Spleen (tissue), 11 donors: ENCODE measurements around the gene PEX5. TPM values are rescaled to one million over a fixed set of nuclear protein-coding genes. Genes with fewer than 3 reads are reported as not detected.

ENCODE experiments used
- DNase-seq: peaks from one replicate; pipeline ENCODE4 v3.0.0-alpha.2; 2020
- H3K27ac ChIP-seq, 8 donors: fragments of 200-600 bp; sonication (generic) in 7 of 8; 1 replicate in 4 of 8; 2 replicates in 4 of 8; pipeline versions ENCODE4 v1.5.0 to v1.8.0; 2016 to 2021; ENCODE audit warnings: inconsistent platforms in 4 of 8, mild to moderate bottlenecking in 4 of 8, moderate library complexity in 1 of 8
- H3K27me3 ChIP-seq, 7 donors: fragments of 200-600 bp; sonication (generic) in 6 of 7; replicated peaks in 1 of 7; 1 replicate in 4 of 7; 2 replicates in 3 of 7; pipeline versions ENCODE4 v1.5.0 to v1.8.0; 2016 to 2021; ENCODE audit warnings: inconsistent platforms in 3 of 7, mild to moderate bottlenecking in 1 of 7
- H3K36me3 ChIP-seq, 6 donors: fragments of 200-600 bp; sonication (generic) in 5 of 6; 1 replicate in 4 of 6; 2 replicates in 2 of 6; pipeline versions ENCODE4 v1.5.0 to v1.8.0; 2016 to 2021; ENCODE audit warnings: inconsistent platforms in 2 of 6
- H3K4me1 ChIP-seq, 6 donors: fragments of 200-600 bp; sonication (generic) in 5 of 6; 1 replicate in 3 of 6; 2 replicates in 3 of 6; pipeline versions ENCODE4 v1.5.0 to v1.8.0; 2016 to 2021; ENCODE audit warnings: inconsistent platforms in 3 of 6
- H3K4me3 ChIP-seq, 8 donors: fragments of 200-600 bp; sonication (generic) in 7 of 8; 1 replicate in 4 of 8; 2 replicates in 4 of 8; pipeline versions ENCODE4 v1.5.0 to v1.8.0; 2016 to 2021; ENCODE audit warnings: inconsistent platforms in 4 of 8, mild to moderate bottlenecking in 4 of 8, moderate library complexity in 2 of 8
- H3K9me3 ChIP-seq, 8 donors: fragments of 200-600 bp; sonication (generic) in 7 of 8; 1 replicate in 4 of 8; 2 replicates in 4 of 8; pipeline versions ENCODE4 v1.5.0 to v1.8.0; 2016 to 2021; ENCODE audit warnings: inconsistent platforms in 4 of 8
- POLR2A ChIP-seq, 3 donors: fragments of 450-650 bp; IDR thresholded peaks; one replicate each; pipeline ENCODE4 v1.5.1; 2017; ENCODE audit warnings: antibody characterized with exemption in 3 of 3, mild to moderate bottlenecking in 1 of 3
- POLR2AphosphoS5 ChIP-seq, 3 donors: sonication (generic); formaldehyde crosslinking; IDR thresholded peaks; one replicate each; pipeline ENCODE4 v1.5.1; 2017; ENCODE audit warnings: antibody characterized with exemption in 3 of 3
- WGBS, 5 donors: extraction: QIAGEN DNeasy Blood & Tissue Kit in 3 of 5; methylation state at CpG; one replicate each; pipeline versions ENCODE4 v1.1.5 to v1.1.7; 2013 to 2018; 5-methylcytosine and 5-hydroxymethylcytosine counted together
- intact Hi-C: fragments of 100-400 bp; cut with DNase I; formaldehyde crosslinking; loops from one replicate; pipeline ENCODE4 v1.15.0; 2023; ENCODE audit warnings: low total_unique reads
- polyA plus RNA-seq, 3 donors: library from polyadenylated mRNA; stranded (reverse); fragments of 200-250 nt; gene quantifications; one replicate each; pipeline ENCODE4 v1.2.1, GENCODE V29; 2013
- total RNA-seq, 7 donors: library from RNA; depleted of rRNA in 3 of 7; stranded (reverse); fragments of >200 nt in 3 of 7; fragmentation: NEBNext Ultra II Directional in 4 of 7; extraction: Animal tissue kit (Norgen Biotek cat#: 25700) in 4 of 7; gene quantifications; one replicate each; pipeline versions ENCODE4 v1.1.0 to v1.2.1, GENCODE V29; 2016 to 2021
- TF ChIP-seq, protein P1 (sequence below), 11 experiments: fragments of 200-600 bp in 7 of 11; fragments of 450-650 bp in 4 of 11; sonication (generic) in 4 of 11; IDR thresholded peaks in 8 of 11; conservative IDR thresholded peaks in 3 of 11; 1 replicate in 7 of 11; 2 replicates in 4 of 11; pipeline versions ENCODE4 v1.4.0 to v1.8.0; 2016 to 2021; ENCODE audit warnings: antibody characterized with exemption in 11 of 11, inconsistent platforms in 4 of 11, mild to moderate bottlenecking in 1 of 11
- donor health status: healthy with polysubstance abuse.
- donor health status: DM: no; HTN: no; CAD: no; lungs with moderate emphysema.
- donor health status: DM: no; HTN: no; CAD: no.
- donor health status: Bipolar disorder and iron deficiency.
- donor health status: healthy.
- donor health status: DM: no; HTN: no; CAD: no.
- donor health status: DM: yes; HTN: yes; CAD: no.

PEX5 gene
- total and polyA plus RNA-seq, 10 donors = 13.4 to 35.8 (median 22.2) TPM

- no peak overlapping the region for H3K4me3 ChIP-seq
- H3K9me3 ChIP-seq = no peaks in the 10 kb centered on the region
- peaks cover 0 to 13% (median 3%) of the 10 kb centered on the region in 6 donors for H3K4me1 ChIP-seq
- intact Hi-C loops = no loop called here
- H3K27ac ChIP-seq = no peak overlapping the region
- 93 to 98% (median 95%) methylated on average over 7 of the region's 7 CpGs for WGBS, 5 donors
- H3K27me3 ChIP-seq = no peaks in the 10 kb centered on the region
- TF ChIP-seq POLR2AphosphoS5 (IDR thresholded peaks at IDR 0.05) (no peak), POLR2A (IDR thresholded peaks at IDR 0.05) (no peak)
- TF ChIP-seq, protein P1, sequence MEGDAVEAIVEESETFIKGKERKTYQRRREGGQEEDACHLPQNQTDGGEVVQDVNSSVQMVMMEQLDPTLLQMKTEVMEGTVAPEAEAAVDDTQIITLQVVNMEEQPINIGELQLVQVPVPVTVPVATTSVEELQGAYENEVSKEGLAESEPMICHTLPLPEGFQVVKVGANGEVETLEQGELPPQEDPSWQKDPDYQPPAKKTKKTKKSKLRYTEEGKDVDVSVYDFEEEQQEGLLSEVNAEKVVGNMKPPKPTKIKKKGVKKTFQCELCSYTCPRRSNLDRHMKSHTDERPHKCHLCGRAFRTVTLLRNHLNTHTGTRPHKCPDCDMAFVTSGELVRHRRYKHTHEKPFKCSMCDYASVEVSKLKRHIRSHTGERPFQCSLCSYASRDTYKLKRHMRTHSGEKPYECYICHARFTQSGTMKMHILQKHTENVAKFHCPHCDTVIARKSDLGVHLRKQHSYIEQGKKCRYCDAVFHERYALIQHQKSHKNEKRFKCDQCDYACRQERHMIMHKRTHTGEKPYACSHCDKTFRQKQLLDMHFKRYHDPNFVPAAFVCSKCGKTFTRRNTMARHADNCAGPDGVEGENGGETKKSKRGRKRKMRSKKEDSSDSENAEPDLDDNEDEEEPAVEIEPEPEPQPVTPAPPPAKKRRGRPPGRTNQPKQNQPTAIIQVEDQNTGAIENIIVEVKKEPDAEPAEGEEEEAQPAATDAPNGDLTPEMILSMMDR (IDR thresholded peaks at IDR 0.05 in 8 of 11, conservative IDR thresholded peaks at IDR 0.05 in 3 of 11) = no peak
- DNase-seq = no peak
- H3K36me3 ChIP-seq = peaks cover 0 to 93% (median 53%) of the 10 kb centered on the region in 6 donors
Observed at GRCh38 chr12:7146906-7147305, 42.6 kb upstream of the PEX5 start.

GRCh38 chr12:7150356-7150755, 39.1 kb upstream of the PEX5 start:
- H3K4me1 ChIP-seq = peaks cover 0 to 9% (median 0%) of the 10 kb centered on the region in 6 donors
- WGBS, 5 donors = 74 to 95% (median 82%) methylated on average over 12 of the region's 12 CpGs
- no peaks in the 10 kb centered on the region for H3K27me3 ChIP-seq
- H3K4me3 ChIP-seq = no peak overlapping the region
- intact Hi-C loops = no loop called here
- H3K36me3 ChIP-seq = peaks cover 0 to 100% (median 75%) of the 10 kb centered on the region in 6 donors
- no peaks in the 10 kb centered on the region for H3K9me3 ChIP-seq
- no peak overlapping the region for H3K27ac ChIP-seq
- DNase-seq = peak; percentile 70
- TF ChIP-seq POLR2A (IDR thresholded peaks at IDR 0.05) (no peak), POLR2AphosphoS5 (IDR thresholded peaks at IDR 0.05) (no peak)
- TF ChIP-seq, protein P1 (IDR thresholded peaks at IDR 0.05 in 8 of 11, conservative IDR thresholded peaks at IDR 0.05 in 3 of 11) = no peak

GRCh38 chr12:7150841-7151240, 38.6 kb upstream of the PEX5 start:
- intact Hi-C loops = no loop called here
- peaks cover 0 to 9% (median 0%) of the 10 kb centered on the region in 6 donors for H3K4me1 ChIP-seq
- H3K9me3 ChIP-seq = no peaks in the 10 kb centered on the region
- H3K4me3 ChIP-seq = no peak overlapping the region
- H3K27me3 ChIP-seq = no peaks in the 10 kb centered on the region
- peaks cover 0 to 100% (median 79%) of the 10 kb centered on the region in 6 donors for H3K36me3 ChIP-seq
- TF ChIP-seq, protein P1 (IDR thresholded peaks at IDR 0.05 in 8 of 11, conservative IDR thresholded peaks at IDR 0.05 in 3 of 11) = no peak
- TF ChIP-seq POLR2A (IDR thresholded peaks at IDR 0.05) = no peak
- no peak for TF ChIP-seq POLR2AphosphoS5 (IDR thresholded peaks at IDR 0.05)
- H3K27ac ChIP-seq = no peak overlapping the region
- WGBS, 5 donors = 82 to 94% (median 89%) methylated on average over 6 of the region's 6 CpGs
- DNase-seq = no peak

- WGBS, 5 donors = 82 to 95% (median 86%) methylated on average over 6 of the region's 6 CpGs
Observed at GRCh38 chr12:7151532-7151931, 38.0 kb upstream of the PEX5 start.

More at GRCh38 chr12:7151532-7151931, 38.0 kb upstream of the PEX5 start:
- Histone ChIP-seq H3K27ac (no peak overlapping the region), H3K9me3 (no peaks in the 10 kb centered on the region), H3K4me3 (no peak overlapping the region), H3K36me3 (peaks cover 0 to 100% (median 79%) of the 10 kb centered on the region in 6 donors), H3K4me1 (peaks cover 0 to 9% (median 0%) of the 10 kb centered on the region in 6 donors), H3K27me3 (no peaks in the 10 kb centered on the region)
- TF ChIP-seq, protein P1 (IDR thresholded peaks at IDR 0.05 in 8 of 11, conservative IDR thresholded peaks at IDR 0.05 in 3 of 11) = no peak
- TF ChIP-seq POLR2A (IDR thresholded peaks at IDR 0.05) (no peak), POLR2AphosphoS5 (IDR thresholded peaks at IDR 0.05) (no peak)
- DNase-seq = no peak
- intact Hi-C loops = no loop called here
